ACC112 (cell line): ENCODE data around the gene HIVEP3.

Experiments
- H2AFZ ChIP-seq: fragments of 200-600 bp; sonication (generic); one replicate; pipeline ENCODE4 v1.6.0; 2017; ENCODE audit warnings: antibody characterized with exemption, low read length; ENCODE audit not compliant: unreplicated experiment
- H3K27ac ChIP-seq: fragments of 200-600 bp; sonication (generic); 2 replicates; pipeline ENCODE4 v1.5.1; 2014; ENCODE audit warnings: low read depth, mild to moderate bottlenecking, antibody characterized with exemption, low read length, moderate library complexity
- H3K27me3 ChIP-seq: fragments of 200-600 bp; sonication (generic); 2 replicates; pipeline ENCODE4 v1.6.1; 2014; ENCODE audit warnings: mild to moderate bottlenecking, antibody characterized with exemption, low read length, moderate library complexity, mixed read lengths; ENCODE audit not compliant: insufficient read depth
- H3K36me3 ChIP-seq: fragments of 200-600 bp; sonication (generic); 2 replicates; pipeline ENCODE4 v1.6.1; 2016; ENCODE audit warnings: mild to moderate bottlenecking, antibody characterized with exemption, low read length, moderate library complexity, mixed read lengths; ENCODE audit not compliant: insufficient read depth
- H3K4me1 ChIP-seq: fragments of 200-600 bp; sonication (generic); one replicate; pipeline ENCODE4 v1.6.1; 2016; ENCODE audit warnings: low read length, mixed read lengths; ENCODE audit not compliant: insufficient read depth, unreplicated experiment, control insufficient read depth
- H3K4me3 ChIP-seq: fragments of 200-600 bp; sonication (generic); 2 replicates; pipeline ENCODE4 v1.5.1; 2014; ENCODE audit warnings: mild to moderate bottlenecking, low read depth, low read length
- H3K79me2 ChIP-seq: fragments of 200-600 bp; sonication (generic); one replicate; pipeline ENCODE4 v1.6.0; 2016; ENCODE audit warnings: low read length; ENCODE audit not compliant: control insufficient read depth, unreplicated experiment, insufficient read depth

The HIVEP3 gene

GRCh38 chr1:41741244-41741643 is 177.5 kb downstream of the HIVEP3 start:
- Histone ChIP-seq H2AFZ (no peak overlapping the region), H3K36me3 (no peaks in the 10 kb centered on the region), H3K4me3 (no peak overlapping the region), H3K79me2 (no peaks in the 10 kb centered on the region), H3K4me1 (peaks cover 44% of the 10 kb centered on the region), H3K27ac (peak overlapping the region; percentile 40; the same call in 1 of the 2 replicates), H3K27me3 (no peaks in the 10 kb centered on the region)

GRCh38 chr1:41740630-41741239 is 178.0 kb downstream of the HIVEP3 start:
- Histone ChIP-seq H3K27ac (no peak overlapping the region), H3K4me3 (no peak overlapping the region), H3K27me3 (no peaks in the 10 kb centered on the region), H2AFZ (no peak overlapping the region), H3K79me2 (no peaks in the 10 kb centered on the region), H3K36me3 (no peaks in the 10 kb centered on the region), H3K4me1 (peaks cover 44% of the 10 kb centered on the region)

GRCh38 chr1:41740058-41740457 is 178.7 kb downstream of the HIVEP3 start:
- Histone ChIP-seq H3K36me3 (no peaks in the 10 kb centered on the region), H3K4me3 (no peak overlapping the region), H3K4me1 (peaks cover 44% of the 10 kb centered on the region), H2AFZ (no peak overlapping the region), H3K27ac (no peak overlapping the region), H3K27me3 (no peaks in the 10 kb centered on the region), H3K79me2 (no peaks in the 10 kb centered on the region)

- no peaks in the 10 kb centered on the region for H3K79me2 ChIP-seq
- H3K4me3 ChIP-seq: peak overlapping the region; percentile 26
- H3K4me1 ChIP-seq: peaks cover 44% of the 10 kb centered on the region
Observed at GRCh38 chr1:41739061-41739955, 179.4 kb downstream of the HIVEP3 start.

GRCh38 chr1:41738475-41738874 is 180.2 kb downstream of the HIVEP3 start:
- Histone ChIP-seq H3K4me1 (peaks cover 40% of the 10 kb centered on the region), H3K79me2 (no peaks in the 10 kb centered on the region), H3K27ac (peak overlapping the region; percentile 73), H3K27me3 (no peaks in the 10 kb centered on the region), H3K36me3 (no peaks in the 10 kb centered on the region), H2AFZ (peak overlapping the region; percentile 74), H3K4me3 (peak overlapping the region; percentile 23)

More at GRCh38 chr1:41739061-41739955, 179.4 kb downstream of the HIVEP3 start:
- Histone ChIP-seq H3K27ac (peak overlapping the region; percentile 73), H3K27me3 (no peaks in the 10 kb centered on the region), H2AFZ (peak overlapping the region; percentile 74), H3K36me3 (no peaks in the 10 kb centered on the region)

- H3K36me3 ChIP-seq: no peaks in the 10 kb centered on the region
- H2AFZ ChIP-seq: no peak overlapping the region
- H3K27me3 ChIP-seq: no peaks in the 10 kb centered on the region
- H3K4me3 ChIP-seq: no peak overlapping the region
- H3K4me1 ChIP-seq: peaks cover 35% of the 10 kb centered on the region
- no peaks in the 10 kb centered on the region for H3K79me2 ChIP-seq
- no peak overlapping the region for H3K27ac ChIP-seq
Observed at GRCh38 chr1:41738006-41738405, 180.7 kb downstream of the HIVEP3 start.

- H3K36me3 ChIP-seq: no peaks in the 10 kb centered on the region
Observed at GRCh38 chr1:41735631-41736260, 183.0 kb downstream of the HIVEP3 start.

GRCh38 chr1:41735139-41735538 is 183.6 kb downstream of the HIVEP3 start:
- no peaks in the 10 kb centered on the region for H3K36me3 ChIP-seq
- H3K4me1 ChIP-seq: peaks cover 14% of the 10 kb centered on the region
- no peak overlapping the region for H2AFZ ChIP-seq
- no peak overlapping the region for H3K27ac ChIP-seq
- H3K4me3 ChIP-seq: no peak overlapping the region
- no peaks in the 10 kb centered on the region for H3K27me3 ChIP-seq
- H3K79me2 ChIP-seq: no peaks in the 10 kb centered on the region

More at GRCh38 chr1:41735631-41736260, 183.0 kb downstream of the HIVEP3 start:
- Histone ChIP-seq H2AFZ (no peak overlapping the region), H3K27me3 (no peaks in the 10 kb centered on the region), H3K27ac (no peak overlapping the region), H3K4me1 (peaks cover 18% of the 10 kb centered on the region), H3K79me2 (no peaks in the 10 kb centered on the region), H3K4me3 (no peak overlapping the region)

GRCh38 chr1:41734201-41734970 is 184.3 kb downstream of the HIVEP3 start:
- no peak overlapping the region for H3K27ac ChIP-seq
- no peaks in the 10 kb centered on the region for H3K27me3 ChIP-seq
- no peak overlapping the region for H3K4me3 ChIP-seq
- H3K79me2 ChIP-seq: no peaks in the 10 kb centered on the region
- H3K4me1 ChIP-seq: peaks cover 12% of the 10 kb centered on the region
- no peak overlapping the region for H2AFZ ChIP-seq
- no peaks in the 10 kb centered on the region for H3K36me3 ChIP-seq

GRCh38 chr1:41733725-41734124 is 185.0 kb downstream of the HIVEP3 start:
- no peak overlapping the region for H3K27ac ChIP-seq
- no peaks in the 10 kb centered on the region for H3K79me2 ChIP-seq
- H2AFZ ChIP-seq: no peak overlapping the region
- no peaks in the 10 kb centered on the region for H3K27me3 ChIP-seq
- H3K36me3 ChIP-seq: no peaks in the 10 kb centered on the region
- no peak overlapping the region for H3K4me3 ChIP-seq
- H3K4me1 ChIP-seq: peaks cover 6% of the 10 kb centered on the region
